Spleen (tissue), 11 donors: Measurements from ENCODE around the gene CARD18. TPM values are rescaled to one million over a fixed set of nuclear protein-coding genes. Genes with fewer than 3 reads are reported as not detected.

Experiments used
- DNase-seq: peaks from one replicate; pipeline ENCODE4 v3.0.0-alpha.2; 2020
- H3K27ac ChIP-seq, 8 donors: fragments of 200-600 bp; sonication (generic) in 7 of 8; 1 replicate in 4 of 8; 2 replicates in 4 of 8; pipeline versions ENCODE4 v1.5.0 to v1.8.0; 2016 to 2021; ENCODE audit warnings: inconsistent platforms in 4 of 8, mild to moderate bottlenecking in 4 of 8, moderate library complexity in 1 of 8
- H3K27me3 ChIP-seq, 7 donors: fragments of 200-600 bp; sonication (generic) in 6 of 7; replicated peaks in 1 of 7; 1 replicate in 4 of 7; 2 replicates in 3 of 7; pipeline versions ENCODE4 v1.5.0 to v1.8.0; 2016 to 2021; ENCODE audit warnings: inconsistent platforms in 3 of 7, mild to moderate bottlenecking in 1 of 7
- H3K36me3 ChIP-seq, 6 donors: fragments of 200-600 bp; sonication (generic) in 5 of 6; 1 replicate in 4 of 6; 2 replicates in 2 of 6; pipeline versions ENCODE4 v1.5.0 to v1.8.0; 2016 to 2021; ENCODE audit warnings: inconsistent platforms in 2 of 6
- H3K4me1 ChIP-seq, 6 donors: fragments of 200-600 bp; sonication (generic) in 5 of 6; 1 replicate in 3 of 6; 2 replicates in 3 of 6; pipeline versions ENCODE4 v1.5.0 to v1.8.0; 2016 to 2021; ENCODE audit warnings: inconsistent platforms in 3 of 6
- H3K4me3 ChIP-seq, 8 donors: fragments of 200-600 bp; sonication (generic) in 7 of 8; 1 replicate in 4 of 8; 2 replicates in 4 of 8; pipeline versions ENCODE4 v1.5.0 to v1.8.0; 2016 to 2021; ENCODE audit warnings: inconsistent platforms in 4 of 8, mild to moderate bottlenecking in 4 of 8, moderate library complexity in 2 of 8
- H3K9me3 ChIP-seq, 8 donors: fragments of 200-600 bp; sonication (generic) in 7 of 8; 1 replicate in 4 of 8; 2 replicates in 4 of 8; pipeline versions ENCODE4 v1.5.0 to v1.8.0; 2016 to 2021; ENCODE audit warnings: inconsistent platforms in 4 of 8
- POLR2A ChIP-seq, 3 donors: fragments of 450-650 bp; IDR thresholded peaks; one replicate each; pipeline ENCODE4 v1.5.1; 2017; ENCODE audit warnings: antibody characterized with exemption in 3 of 3, mild to moderate bottlenecking in 1 of 3
- POLR2AphosphoS5 ChIP-seq, 3 donors: sonication (generic); formaldehyde crosslinking; IDR thresholded peaks; one replicate each; pipeline ENCODE4 v1.5.1; 2017; ENCODE audit warnings: antibody characterized with exemption in 3 of 3
- WGBS, 5 donors: extraction: QIAGEN DNeasy Blood & Tissue Kit in 3 of 5; methylation state at CpG; one replicate each; pipeline versions ENCODE4 v1.1.5 to v1.1.7; 2013 to 2018; 5-methylcytosine and 5-hydroxymethylcytosine counted together
- intact Hi-C: fragments of 100-400 bp; cut with DNase I; formaldehyde crosslinking; loops from one replicate; pipeline ENCODE4 v1.15.0; 2023; ENCODE audit warnings: low total_unique reads
- polyA plus RNA-seq, 3 donors: library from polyadenylated mRNA; stranded (reverse); fragments of 200-250 nt; gene quantifications; one replicate each; pipeline ENCODE4 v1.2.1, GENCODE V29; 2013
- total RNA-seq, 7 donors: library from RNA; depleted of rRNA in 3 of 7; stranded (reverse); fragments of >200 nt in 3 of 7; fragmentation: NEBNext Ultra II Directional in 4 of 7; extraction: Animal tissue kit (Norgen Biotek cat#: 25700) in 4 of 7; gene quantifications; one replicate each; pipeline versions ENCODE4 v1.1.0 to v1.2.1, GENCODE V29; 2016 to 2021
- TF ChIP-seq, protein P1 (sequence below), 11 experiments: fragments of 200-600 bp in 7 of 11; fragments of 450-650 bp in 4 of 11; sonication (generic) in 4 of 11; IDR thresholded peaks in 8 of 11; conservative IDR thresholded peaks in 3 of 11; 1 replicate in 7 of 11; 2 replicates in 4 of 11; pipeline versions ENCODE4 v1.4.0 to v1.8.0; 2016 to 2021; ENCODE audit warnings: antibody characterized with exemption in 11 of 11, inconsistent platforms in 4 of 11, mild to moderate bottlenecking in 1 of 11
- donor health status: healthy with polysubstance abuse.
- donor health status: DM: no; HTN: no; CAD: no; lungs with moderate emphysema.
- donor health status: DM: no; HTN: no; CAD: no.
- donor health status: Bipolar disorder and iron deficiency.
- donor health status: healthy.
- donor health status: DM: no; HTN: no; CAD: no.
- donor health status: DM: yes; HTN: yes; CAD: no.

Gene CARD18
- total and polyA plus RNA-seq, 10 donors = not detected

DNA sequence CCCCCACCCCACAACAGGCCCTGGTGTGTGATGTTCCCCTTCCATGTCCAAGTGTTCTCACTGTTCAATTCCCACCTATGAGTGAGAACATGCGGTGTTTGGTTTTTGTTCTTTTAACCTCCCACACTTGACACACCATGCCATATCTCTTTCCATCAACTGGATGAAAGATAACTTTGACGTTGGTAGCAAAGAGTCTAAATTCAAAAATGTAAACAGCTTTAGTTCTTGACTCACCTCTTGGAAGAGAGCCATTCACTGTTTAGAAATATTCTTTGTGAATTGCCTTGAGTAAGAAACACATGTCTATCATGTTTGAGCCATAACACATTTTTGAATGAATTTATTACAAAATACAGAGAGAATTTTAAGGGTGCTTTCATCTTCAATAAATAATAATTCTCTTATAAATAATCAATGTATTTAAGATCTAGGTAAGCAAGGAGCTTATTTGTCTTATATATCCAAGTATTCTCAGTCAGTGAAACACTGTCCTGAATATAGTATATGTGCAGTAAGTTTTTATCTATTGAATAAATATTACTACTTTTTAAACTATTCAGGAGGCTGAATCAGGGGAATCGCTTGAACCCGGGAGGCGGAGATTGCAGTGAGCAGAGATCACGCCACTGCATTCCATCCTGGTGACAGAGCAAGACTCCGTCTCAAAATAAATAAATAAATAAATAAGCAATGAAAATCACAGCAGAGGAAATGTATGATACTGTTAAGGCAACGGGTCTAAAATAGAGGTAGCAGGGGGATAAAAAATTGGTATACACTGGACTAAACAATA, 6.7 kb downstream of the CARD18 start:
- DNase-seq = no peak
- no peak overlapping the region for H3K27ac ChIP-seq
- H3K27me3 ChIP-seq = no peaks in the 10 kb centered on the region
- H3K9me3 ChIP-seq = peaks cover 0 to 19% (median 10%) of the 10 kb centered on the region in 8 donors
- intact Hi-C loops = no loop called here
- H3K4me3 ChIP-seq = no peak overlapping the region
- no peaks in the 10 kb centered on the region for H3K4me1 ChIP-seq
- TF ChIP-seq, protein P1, sequence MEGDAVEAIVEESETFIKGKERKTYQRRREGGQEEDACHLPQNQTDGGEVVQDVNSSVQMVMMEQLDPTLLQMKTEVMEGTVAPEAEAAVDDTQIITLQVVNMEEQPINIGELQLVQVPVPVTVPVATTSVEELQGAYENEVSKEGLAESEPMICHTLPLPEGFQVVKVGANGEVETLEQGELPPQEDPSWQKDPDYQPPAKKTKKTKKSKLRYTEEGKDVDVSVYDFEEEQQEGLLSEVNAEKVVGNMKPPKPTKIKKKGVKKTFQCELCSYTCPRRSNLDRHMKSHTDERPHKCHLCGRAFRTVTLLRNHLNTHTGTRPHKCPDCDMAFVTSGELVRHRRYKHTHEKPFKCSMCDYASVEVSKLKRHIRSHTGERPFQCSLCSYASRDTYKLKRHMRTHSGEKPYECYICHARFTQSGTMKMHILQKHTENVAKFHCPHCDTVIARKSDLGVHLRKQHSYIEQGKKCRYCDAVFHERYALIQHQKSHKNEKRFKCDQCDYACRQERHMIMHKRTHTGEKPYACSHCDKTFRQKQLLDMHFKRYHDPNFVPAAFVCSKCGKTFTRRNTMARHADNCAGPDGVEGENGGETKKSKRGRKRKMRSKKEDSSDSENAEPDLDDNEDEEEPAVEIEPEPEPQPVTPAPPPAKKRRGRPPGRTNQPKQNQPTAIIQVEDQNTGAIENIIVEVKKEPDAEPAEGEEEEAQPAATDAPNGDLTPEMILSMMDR (IDR thresholded peaks at IDR 0.05 in 8 of 11, conservative IDR thresholded peaks at IDR 0.05 in 3 of 11) = no peak
- TF ChIP-seq POLR2AphosphoS5 (IDR thresholded peaks at IDR 0.05) (no peak), POLR2A (IDR thresholded peaks at IDR 0.05) (no peak)
- 86 to 92% (median 91%) methylated on average over 8 of the region's 8 CpGs for WGBS, 5 donors
- no peaks in the 10 kb centered on the region for H3K36me3 ChIP-seq

DNA sequence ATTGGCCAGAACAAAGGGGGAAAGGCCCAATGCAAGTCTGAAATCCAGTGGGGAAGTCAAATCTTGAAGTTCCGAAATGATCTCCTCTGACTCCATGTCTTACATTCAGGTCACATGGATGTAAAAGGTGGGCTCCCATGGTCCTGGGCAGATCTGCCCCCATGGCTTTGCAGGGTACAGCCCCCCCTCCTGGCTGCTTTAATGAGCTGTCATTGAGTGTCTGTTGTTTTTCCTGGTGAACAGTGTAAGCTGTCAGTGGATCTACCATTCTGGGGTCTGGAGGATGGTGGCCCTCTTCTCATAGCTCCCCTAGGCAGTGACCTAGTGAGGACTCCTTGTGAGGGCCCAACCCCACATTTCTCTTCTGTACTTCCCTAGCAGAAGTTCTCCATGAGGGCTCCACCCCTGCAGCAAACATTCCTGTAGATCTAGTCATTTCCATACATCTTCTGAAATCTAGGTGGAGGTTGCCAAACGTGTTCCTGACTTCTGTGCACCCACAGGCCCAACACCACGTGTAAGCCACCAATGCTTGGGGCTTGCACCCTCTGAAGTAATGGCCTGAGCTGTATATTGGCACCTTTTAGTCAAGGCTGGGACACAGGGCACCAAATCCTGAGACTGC, 9.3 kb downstream of the CARD18 start:
- Histone ChIP-seq H3K4me3 (no peak overlapping the region), H3K36me3 (no peaks in the 10 kb centered on the region), H3K9me3 (peaks cover 0 to 18% (median 11%) of the 10 kb centered on the region in 8 donors), H3K27me3 (no peaks in the 10 kb centered on the region), H3K4me1 (no peaks in the 10 kb centered on the region), H3K27ac (no peak overlapping the region)
- TF ChIP-seq, protein P1 (IDR thresholded peaks at IDR 0.05 in 8 of 11, conservative IDR thresholded peaks at IDR 0.05 in 3 of 11) = no peak
- peak; percentile 44 for DNase-seq
- intact Hi-C loops = no loop called here
- 67 to 75% (median 73%) methylated on average over 3 of the region's 3 CpGs for WGBS, 5 donors

DNA sequence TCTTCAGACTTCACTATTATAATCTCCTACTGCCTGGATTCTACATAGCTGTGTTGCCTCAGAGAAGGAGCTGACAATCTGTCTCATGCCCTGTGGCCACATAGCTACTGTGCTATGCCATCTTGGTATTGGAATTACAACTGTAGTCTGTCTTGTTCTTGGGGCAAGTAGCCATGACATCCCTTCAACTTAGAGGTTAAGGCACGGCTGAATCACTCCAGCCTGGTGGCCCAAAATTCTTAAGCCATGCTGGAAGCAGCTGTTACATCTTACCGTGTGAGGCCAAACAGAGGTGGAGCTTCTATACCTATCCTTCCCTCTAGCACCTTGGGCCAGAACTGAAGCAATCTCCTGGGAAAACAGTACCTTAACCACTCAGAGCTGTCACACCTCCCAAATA, 14.8 kb downstream of the CARD18 start:
- DNase-seq = no peak
- H3K27ac ChIP-seq = no peak overlapping the region
- H3K4me3 ChIP-seq = no peak overlapping the region
- no peaks in the 10 kb centered on the region for H3K4me1 ChIP-seq
- H3K27me3 ChIP-seq = no peaks in the 10 kb centered on the region
- H3K9me3 ChIP-seq = peaks cover 0 to 6% (median 0%) of the 10 kb centered on the region in 8 donors
- TF ChIP-seq, protein P1 (IDR thresholded peaks at IDR 0.05 in 8 of 11, conservative IDR thresholded peaks at IDR 0.05 in 3 of 11) = no peak
- TF ChIP-seq POLR2AphosphoS5 (IDR thresholded peaks at IDR 0.05) = no peak
- TF ChIP-seq POLR2A (IDR thresholded peaks at IDR 0.05) = no peak
- 84 to 97% (median 91%) methylated on average over 2 of the region's 2 CpGs for WGBS, 5 donors
- H3K36me3 ChIP-seq = no peaks in the 10 kb centered on the region
- intact Hi-C loops = no loop called here
